Activated CD4-positive, alpha-beta T cell treated with anti-CD3 and anti-CD28 coated beads for 4 hours (primary cell): ENCODE results near the gene ZDHHC24.
A peak's percentile ranks its signal among the peaks of the same experiment; 100 is the strongest.

Experiments used
- DNase-seq, 2 donors: peaks; one replicate each; pipeline ENCODE4 v3.0.0-alpha.2; 2020

The ZDHHC24 gene

GRCh38 chr11:66493130-66493529, 52.7 kb downstream of the ZDHHC24 start:
- DNase-seq = no peak

GRCh38 chr11:66492161-66492865, 53.5 kb downstream of the ZDHHC24 start:
- no peak for DNase-seq

GRCh38 chr11:66491315-66491935, 54.4 kb downstream of the ZDHHC24 start:
- DNase-seq = no peak

DNA sequence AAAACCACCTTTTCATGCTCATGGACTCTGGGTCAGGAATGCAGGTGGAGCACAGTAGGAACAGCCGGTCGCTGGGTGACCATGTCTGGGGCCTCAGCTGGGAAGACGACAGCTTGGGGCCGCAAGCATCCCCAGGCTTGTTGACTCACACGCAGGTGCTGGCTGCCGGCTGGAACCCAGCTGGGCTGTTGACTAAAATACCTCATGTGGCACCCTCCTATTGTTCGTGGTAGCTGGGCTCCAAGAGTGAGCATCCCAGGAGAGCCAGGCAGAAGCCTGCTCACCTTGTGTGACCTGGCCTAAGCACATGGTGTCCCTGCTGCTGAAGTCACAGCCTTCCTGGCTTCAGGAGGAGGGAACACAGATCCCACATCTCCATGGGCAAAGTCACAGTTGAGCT, 56.2 kb downstream of the ZDHHC24 start:
- DNase-seq = no peak

DNA sequence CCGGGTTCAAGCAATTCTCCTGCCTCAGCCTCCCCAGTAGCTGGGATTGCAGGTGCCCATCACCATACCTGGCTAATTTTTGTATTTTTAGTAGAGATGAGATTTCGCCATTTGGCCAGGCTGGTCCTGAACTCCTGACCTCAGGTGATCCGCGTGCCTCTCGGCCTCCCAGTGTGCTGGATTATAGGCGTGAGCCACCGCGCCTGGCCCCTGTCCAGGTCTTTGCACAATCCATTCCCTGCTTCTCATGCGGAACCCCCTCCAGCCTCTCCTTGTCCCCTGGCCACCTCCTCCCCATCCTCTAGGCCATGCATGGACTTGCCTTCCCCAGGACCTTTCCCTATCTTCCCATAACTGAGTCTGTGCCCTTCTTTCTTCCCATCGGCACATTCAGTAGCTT, 56.9 kb downstream of the ZDHHC24 start:
- no peak for DNase-seq

GRCh38 chr11:66484806-66485380, 61.0 kb downstream of the ZDHHC24 start:
- no peak for DNase-seq

DNA sequence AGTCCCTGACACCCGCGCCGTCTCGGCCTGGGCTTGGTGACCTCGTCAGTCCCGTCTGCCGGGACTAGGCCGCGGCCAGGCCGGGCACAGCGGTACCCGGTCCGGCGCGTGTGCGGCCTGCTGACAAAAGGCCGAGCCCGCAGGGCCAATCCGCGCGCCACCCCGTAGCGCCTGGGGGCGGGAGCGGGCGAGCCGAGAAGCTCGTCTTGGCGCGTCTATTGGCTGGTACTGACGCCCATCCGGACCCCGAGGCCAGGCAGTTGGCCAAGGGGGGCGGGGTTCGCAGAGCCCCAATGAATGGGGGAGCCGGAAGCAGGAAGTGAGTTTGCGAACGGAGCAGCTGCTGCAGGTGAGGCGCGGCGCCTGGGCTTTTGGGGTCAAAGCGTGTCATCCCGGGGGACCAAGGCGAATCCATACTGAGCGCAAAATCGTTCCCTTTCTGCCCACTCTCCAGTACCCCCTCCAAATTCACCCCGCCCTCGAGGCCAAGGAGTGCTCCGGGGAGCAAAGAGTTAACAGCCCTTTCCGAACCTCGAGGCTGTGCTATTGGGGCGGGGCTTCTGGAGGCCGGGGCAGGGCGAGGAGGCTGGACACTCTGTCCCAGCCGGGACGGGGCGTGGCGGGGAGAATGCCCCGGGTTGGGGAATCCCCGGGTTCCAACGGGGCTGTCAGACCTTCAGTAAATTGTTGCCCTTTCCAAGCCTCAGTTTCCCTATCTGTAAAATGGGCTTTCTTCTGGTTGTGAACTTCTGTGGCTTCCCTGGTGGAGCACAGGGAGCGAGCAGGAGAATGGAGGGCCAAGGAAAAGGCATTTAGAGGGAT, 65.5 kb downstream of the ZDHHC24 start, which contains the start of gene DPP3:
Gene DPP3, plus strand, starts transcription at position 318 of the 822 bp plus-strand sequence. CDS start 1,767 bp downstream, outside the sequence.
- peak; percentile 92 for DNase-seq

DNA sequence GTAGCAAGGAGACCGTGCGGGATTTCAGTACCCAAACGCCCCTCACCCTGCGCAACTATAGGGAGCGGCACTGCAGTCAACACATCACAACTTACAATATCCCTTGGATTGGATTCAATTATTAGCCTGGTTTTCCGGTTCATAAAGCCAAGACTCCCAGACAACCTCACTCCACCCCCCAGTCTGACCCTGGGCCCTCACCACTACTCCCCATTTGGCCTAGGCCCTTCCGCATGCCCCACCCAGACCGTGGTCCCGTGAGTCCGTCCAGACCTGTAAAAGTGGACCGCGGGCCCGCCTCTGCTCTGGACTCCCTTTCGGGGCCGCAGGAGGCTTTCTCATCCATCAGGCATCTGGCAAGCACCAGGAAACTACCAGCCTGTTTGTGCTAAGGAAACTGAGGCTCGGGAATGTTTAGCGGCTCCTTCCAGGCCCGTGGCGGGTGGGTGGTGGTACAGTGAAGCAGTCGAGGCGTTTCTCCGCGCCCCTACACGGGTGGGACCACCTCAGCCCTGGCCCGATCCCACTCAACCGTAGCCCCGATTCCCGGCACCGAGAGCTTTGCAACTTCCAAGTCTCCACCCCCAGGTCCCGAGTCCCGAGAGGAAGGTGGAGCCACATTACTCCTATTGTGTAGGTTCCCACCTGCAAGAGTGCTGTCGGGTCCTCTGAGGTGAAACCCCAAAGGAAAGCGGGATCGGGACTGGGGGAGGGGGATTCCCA, 66.3 kb downstream of the ZDHHC24 start:
- no peak for DNase-seq

DNA sequence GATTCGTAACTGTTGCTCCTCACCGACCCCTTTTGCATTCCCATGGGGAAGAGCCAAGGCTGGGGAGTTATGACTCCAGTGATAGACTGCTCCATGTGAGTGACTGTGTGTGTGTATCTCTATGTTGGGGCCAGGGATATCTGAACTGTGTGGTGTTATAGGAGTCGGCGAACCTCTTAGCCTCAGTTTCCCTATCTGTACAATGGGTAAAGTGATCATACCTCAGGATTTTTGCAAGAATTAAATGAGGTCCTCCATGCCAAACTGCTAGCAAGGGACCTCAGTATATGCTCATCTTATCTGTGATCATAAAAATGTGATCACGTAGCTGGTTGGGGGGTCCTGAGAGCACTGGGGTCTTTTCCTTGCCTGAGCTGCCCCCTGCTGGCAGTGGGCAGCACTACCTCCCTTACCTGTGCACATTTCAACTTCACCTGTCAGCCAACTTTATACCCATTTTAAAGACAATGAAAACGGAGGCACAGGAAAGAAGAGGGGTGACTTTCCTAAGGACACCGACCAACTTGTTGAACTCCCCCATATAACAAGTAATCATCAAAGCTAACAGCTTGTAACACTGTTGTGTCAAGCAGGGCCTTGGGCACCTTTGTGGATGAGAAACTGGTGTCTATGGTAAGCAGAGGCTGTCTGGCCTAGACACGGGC, 67.0 kb downstream of the ZDHHC24 start:
- peak; percentile 17 to 29 for DNase-seq

- no peak for DNase-seq
These were observed 68.3 kb downstream of the ZDHHC24 start for GRCh38 chr11:66477263-66478201.

GRCh38 chr11:66476841-66477251, 69.0 kb downstream of the ZDHHC24 start:
- DNase-seq = no peak

DNA sequence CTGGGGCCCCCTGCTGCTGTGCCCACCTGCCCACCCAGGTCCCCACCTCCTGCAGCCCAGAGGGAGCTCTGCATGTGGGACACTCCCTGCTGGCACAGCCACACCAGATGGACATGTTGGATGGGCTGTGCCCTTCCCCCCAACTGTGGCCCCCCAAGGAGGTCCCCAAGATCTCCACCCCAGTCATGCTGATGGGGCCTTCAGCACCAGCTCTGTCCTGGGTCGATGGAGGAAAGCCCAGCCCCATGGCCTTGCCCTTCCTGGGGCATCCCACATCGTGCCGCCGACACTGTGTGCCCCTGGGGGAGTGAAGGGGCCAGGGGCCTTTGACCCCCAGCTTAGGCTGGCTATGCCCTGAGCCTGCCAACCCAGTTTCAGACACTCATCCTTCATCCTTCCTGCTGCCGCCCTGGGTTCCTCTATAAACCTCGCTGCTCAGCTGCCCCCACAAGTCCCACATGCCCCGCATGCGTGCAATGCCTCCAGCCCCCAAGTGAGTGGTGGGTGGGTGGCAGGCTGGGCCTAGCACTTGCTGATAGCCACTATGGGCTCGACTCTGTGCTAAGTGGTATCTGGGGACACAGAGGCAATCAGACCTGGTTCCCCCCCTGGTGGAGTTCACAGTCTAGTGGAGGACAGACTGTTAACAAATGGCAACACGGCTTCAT, 69.5 kb downstream of the ZDHHC24 start:
- DNase-seq = no peak

DNA sequence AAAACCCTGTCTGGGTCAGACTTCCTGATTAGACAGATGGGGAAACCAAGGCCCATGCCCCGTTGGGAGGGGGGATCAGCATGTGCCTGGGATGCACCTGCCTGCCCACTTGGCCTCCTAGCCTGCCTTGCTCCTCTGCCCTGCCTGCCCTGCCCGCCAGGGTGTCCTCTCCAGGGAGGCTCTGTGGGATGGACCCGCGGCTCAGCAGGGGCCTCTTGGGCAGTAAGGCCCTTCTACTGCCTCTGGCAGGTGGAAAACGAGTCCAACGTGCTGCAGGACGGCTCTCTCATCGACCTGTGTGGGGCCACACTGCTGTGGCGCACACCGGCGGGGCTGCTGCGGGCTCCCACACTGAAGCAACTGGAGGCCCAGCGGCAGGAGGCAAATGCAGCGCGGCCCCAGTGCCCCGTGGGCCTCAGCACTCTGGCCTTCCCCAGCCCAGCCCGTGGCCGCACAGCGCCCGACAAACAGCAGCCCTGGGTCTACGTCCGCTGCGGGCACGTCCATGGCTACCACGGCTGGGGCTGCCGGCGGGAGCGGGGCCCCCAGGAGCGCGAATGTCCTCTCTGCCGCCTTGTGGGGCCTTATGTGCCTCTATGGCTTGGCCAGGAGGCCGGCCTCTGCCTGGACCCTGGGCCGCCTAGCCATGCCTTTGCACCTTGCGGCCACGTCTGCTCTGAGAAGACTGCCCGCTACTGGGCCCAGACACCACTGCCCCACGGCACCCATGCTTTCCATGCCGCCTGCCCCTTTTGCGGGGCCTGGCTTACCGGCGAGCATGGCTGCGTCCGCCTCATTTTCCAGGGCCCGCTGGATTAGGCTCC, 70.3 kb downstream of the ZDHHC24 start:
- DNase-seq = no peak

DNA sequence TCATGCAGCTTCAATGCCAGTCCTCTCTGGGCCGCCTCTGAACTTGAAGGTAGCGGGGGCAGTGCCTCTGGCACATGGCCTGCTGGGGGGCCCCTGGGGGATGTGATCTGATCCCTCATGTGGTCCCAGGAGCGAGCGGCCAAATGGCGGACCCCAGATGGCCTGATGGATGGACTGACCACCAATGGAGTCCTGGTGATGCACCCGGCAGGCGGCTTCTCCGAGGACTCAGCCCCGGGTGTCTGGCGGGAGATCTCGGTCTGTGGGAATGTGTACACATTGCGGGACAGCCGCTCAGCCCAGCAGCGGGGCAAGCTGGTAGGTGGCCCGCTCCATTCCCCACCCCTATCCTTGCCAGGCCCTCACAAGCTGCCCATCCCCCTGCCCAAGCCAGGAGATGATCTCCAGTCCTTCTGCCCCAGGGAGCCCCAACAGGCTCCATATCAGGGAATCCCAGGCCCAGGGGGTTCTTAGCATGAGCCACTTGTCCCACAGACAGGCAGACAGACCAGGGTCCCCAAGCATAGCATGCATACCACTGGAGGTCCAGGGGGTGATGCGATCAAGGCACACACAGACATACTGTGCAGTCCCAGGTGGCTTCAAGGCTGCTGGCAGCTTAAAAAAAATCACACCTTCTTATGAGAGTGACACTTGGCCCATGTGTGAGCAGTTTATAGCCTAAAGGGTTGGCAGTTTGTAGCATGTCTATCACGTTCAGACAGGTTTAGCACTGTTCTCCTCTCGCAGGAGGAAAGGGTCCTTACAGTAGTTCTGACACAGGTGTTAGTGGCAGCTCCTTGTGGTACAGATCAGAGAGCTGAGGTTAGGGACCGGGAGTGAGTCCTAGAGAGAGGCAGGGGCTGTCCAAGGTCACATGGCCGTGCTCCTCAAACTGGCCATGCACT, 72.0 kb downstream of the ZDHHC24 start:
- DNase-seq = no peak

DNA sequence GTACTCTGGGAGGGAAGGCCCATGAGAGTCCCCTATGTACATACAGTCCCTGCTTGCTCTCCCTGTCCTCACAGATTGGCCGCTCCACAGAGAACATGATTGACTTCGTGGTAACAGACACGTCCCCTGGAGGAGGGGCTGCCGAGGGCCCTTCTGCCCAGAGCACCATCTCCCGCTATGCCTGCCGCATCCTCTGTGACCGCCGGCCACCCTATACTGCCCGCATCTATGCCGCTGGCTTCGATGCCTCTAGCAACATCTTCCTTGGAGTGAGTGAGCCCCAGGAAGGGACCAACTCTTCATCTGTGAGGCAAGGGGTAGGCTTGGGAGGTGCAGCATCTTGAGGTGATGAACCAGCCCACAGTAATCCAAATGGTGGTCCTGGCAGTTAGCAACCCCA, 72.7 kb downstream of the ZDHHC24 start:
- DNase-seq = no peak

DNA sequence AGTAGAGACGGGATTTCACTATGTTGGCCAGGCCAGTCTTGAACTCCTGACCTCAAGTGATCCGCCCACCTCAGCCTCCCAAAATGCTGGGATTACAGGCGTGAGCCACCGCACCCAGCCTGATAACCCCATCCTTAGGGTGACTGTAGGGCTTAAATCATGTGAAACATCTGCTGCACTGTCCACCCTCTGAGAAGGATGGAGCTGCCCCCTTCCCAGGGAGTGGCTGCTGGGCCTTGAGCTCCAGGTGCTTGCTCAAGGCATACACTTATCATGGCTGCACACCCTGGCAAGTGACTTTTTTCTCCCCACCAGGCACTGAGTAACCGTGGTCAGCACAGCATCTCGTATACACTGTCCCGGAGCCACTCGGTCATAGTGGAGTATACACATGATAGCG, 73.8 kb downstream of the ZDHHC24 start:
- DNase-seq = no peak

DNA sequence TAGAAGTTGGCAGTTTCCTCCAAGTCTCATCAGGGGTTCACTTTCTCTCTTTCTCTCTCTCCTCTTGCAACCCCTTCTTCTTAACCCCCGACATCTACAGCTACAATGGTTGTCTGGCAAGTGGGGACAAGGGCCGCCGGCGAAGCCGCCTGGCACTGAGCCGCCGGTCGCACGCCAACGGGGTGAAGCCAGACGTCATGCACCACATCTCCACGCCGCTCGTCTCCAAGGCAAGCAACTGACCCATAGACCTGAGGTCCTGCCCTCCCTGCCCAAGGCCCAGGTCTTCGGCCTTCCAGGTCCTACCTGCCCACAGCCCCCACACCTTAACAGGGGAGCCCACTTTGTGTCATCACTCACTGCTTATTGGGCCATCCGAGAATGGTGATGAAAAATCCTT, 74.7 kb downstream of the ZDHHC24 start:
- no peak for DNase-seq
